CD4-positive, alpha-beta T cell (primary cell): ENCODE measurements around the gene MIOX. TPM values are rescaled to one million over a fixed set of nuclear protein-coding genes. Genes with fewer than 3 reads are reported as not detected.

Experiments used
- ATAC-seq: fragments of 200-7000 bp; cut with Tn5 transposase; one replicate; pipeline ENCODE4 v1.10.0; 2022; ENCODE audit warnings: mild to moderate bottlenecking; ENCODE audit not compliant: poor library complexity
- CTCF ChIA-PET: fragments of 350-600 bp; sonication (Branson Sonifier 250); formaldehyde crosslinking; loops from one replicate; lab custom pipeline; 2021; ENCODE audit warnings: antibody characterized with exemption, inconsistent platforms; lab: Charles Lee
- POLR2A ChIA-PET: fragments of 350-600 bp; sonication (Branson Sonifier 250); formaldehyde crosslinking; loops from one replicate; lab custom pipeline; 2021; ENCODE audit warnings: antibody characterized with exemption, inconsistent platforms; lab: Charles Lee
- DNase-seq, 14 experiments: peaks; one replicate each; pipeline ENCODE4 v3.0.0-alpha.2; 2013 to 2020; ENCODE audit warnings: mixed read lengths in 2 of 14
- H3K27ac ChIP-seq, 2 donors: one replicate each; pipeline versions ENCODE4 v1.5.1 to v1.7.0; 2013; ENCODE audit warnings: low read length in 2 of 2, low read depth in 1 of 2, mild to moderate bottlenecking in 1 of 2
- H3K27me3 ChIP-seq, 2 experiments: 1 replicate in 1 of 2; 2 replicates in 1 of 2; pipeline versions ENCODE4 v1.6.1 to v1.7.0; 2013; ENCODE audit warnings: low read length in 2 of 2, control low read depth in 1 of 2, mild to moderate bottlenecking in 1 of 2, moderate library complexity in 1 of 2; ENCODE audit not compliant: insufficient read depth in 2 of 2, control insufficient read depth in 1 of 2
- H3K36me3 ChIP-seq: one replicate; pipeline ENCODE4 v1.6.1; 2013; ENCODE audit warnings: low read length, control low read depth; ENCODE audit not compliant: insufficient read depth
- H3K4me1 ChIP-seq: one replicate; pipeline ENCODE4 v1.6.1; 2013; ENCODE audit warnings: low read length, control low read depth; ENCODE audit not compliant: insufficient read depth
- H3K4me3 ChIP-seq: one replicate; pipeline ENCODE4 v1.5.1; 2013; ENCODE audit warnings: mild to moderate bottlenecking, low read length, moderate library complexity
- H3K9me3 ChIP-seq, 2 experiments: 1 replicate in 1 of 2; 2 replicates in 1 of 2; pipeline versions ENCODE4 v1.6.1 to v1.7.0; 2013; ENCODE audit warnings: low read length in 2 of 2, mild to moderate bottlenecking in 2 of 2, control low read depth in 1 of 2, moderate library complexity in 1 of 2; ENCODE audit not compliant: control insufficient read depth in 1 of 2, insufficient read depth in 1 of 2
- H3K27ac Mint-ChIP-seq: one replicate; pipeline ENCODE4 v1.8.0; 2020; ENCODE audit warnings: mixed read lengths
- H3K27me3 Mint-ChIP-seq: one replicate; pipeline ENCODE4 v1.8.0; 2021; ENCODE audit warnings: mixed read lengths
- H3K36me3 Mint-ChIP-seq: one replicate; pipeline ENCODE4 v1.8.0; 2021; ENCODE audit warnings: low read depth, mixed read lengths
- H3K4me1 Mint-ChIP-seq: one replicate; pipeline ENCODE4 v1.8.0; 2021; ENCODE audit warnings: low read depth, mixed read lengths
- H3K4me3 Mint-ChIP-seq: one replicate; pipeline ENCODE4 v1.8.0; 2020; ENCODE audit warnings: mild to moderate bottlenecking, mixed read lengths
- H3K9me3 Mint-ChIP-seq: one replicate; pipeline ENCODE4 v1.8.0; 2020; ENCODE audit warnings: mixed read lengths
- intact Hi-C, 2 experiments: fragments of 100-400 bp; cut with DNase I in 1 of 2; cut with micrococcal nuclease in 1 of 2; formaldehyde crosslinking; loops; one replicate each; pipeline versions ENCODE4 v1.15.1 to v1.9.0; 2023 to 2025; cut with DNase I, micrococcal nuclease
- total RNA-seq, 174 experiments: library from RNA in 2 of 174; stranded (reverse) in 2 of 174; gene quantifications; one replicate each; pipeline ENCODE4 v1.2.3 and lab custom pipeline; 2021 to 2026
- TF ChIP-seq, protein P1 (sequence below): fragments of 200-600 bp; IDR thresholded peaks from one replicate; pipeline ENCODE4 v1.8.0; 2022; ENCODE audit warnings: antibody characterized with exemption, mild to moderate bottlenecking

Gene MIOX
- total RNA-seq, 2 experiments from 2014 or later: not detected

DNA sequence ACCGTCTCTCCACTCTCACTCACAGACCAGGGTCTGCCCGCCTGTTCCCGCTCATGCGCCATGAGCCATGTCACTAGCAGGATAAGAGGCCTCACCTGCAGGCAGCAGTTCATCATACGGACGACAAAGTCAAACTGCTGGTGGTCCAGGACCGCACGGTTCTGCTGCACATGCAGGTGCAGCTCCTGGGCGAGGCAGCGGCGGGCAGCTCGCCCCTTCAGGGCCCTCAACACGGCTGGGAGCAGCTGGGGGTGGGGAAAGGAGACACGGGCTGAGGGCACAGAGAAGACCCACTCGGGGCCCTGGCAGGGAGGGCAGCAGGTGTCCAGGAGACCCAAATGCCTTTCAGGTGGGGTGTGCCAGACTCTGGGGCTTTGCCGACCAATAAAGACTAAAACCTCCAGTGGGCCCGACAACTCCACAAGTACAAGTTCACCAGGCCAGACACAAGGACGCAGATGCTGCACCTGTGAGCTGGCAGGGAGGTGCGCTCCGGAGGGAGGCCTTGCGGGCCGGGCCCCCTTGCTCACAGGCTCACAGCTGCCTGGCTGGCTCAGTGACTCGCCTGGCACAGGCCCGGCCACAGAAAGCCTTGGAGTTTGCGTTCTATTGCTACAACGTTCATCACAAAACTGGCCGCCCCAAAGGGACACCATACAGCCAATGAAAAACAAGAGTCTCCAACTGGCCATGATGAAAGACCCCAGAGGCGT is 23.3 kb upstream of the MIOX start:
- no peak for ATAC-seq
- no peaks in the 10 kb centered on the region for H3K27me3 ChIP-seq
- ChIA-PET CTCF (no interaction called here), POLR2A (interaction anchor here (1.1 kb wide), 1 partner anchor 12 kb away, joined by 3 read pairs; no protein-coding TSS in a partner anchor)
- intact Hi-C loops: no loop called here
- Mint-ChIP-seq H3K27ac (no peak overlapping the region), H3K36me3 (peaks cover 69% of the 10 kb centered on the region), H3K27me3 (no peaks in the 10 kb centered on the region), H3K4me1 (peaks cover 6% of the 10 kb centered on the region), H3K9me3 (no peaks in the 10 kb centered on the region), H3K4me3 (no peak overlapping the region)
- no peaks in the 10 kb centered on the region for H3K9me3 ChIP-seq
- peaks cover 99% of the 10 kb centered on the region for H3K36me3 ChIP-seq
- peak overlapping the region in 1 of 2 donors; percentile 25 for H3K27ac ChIP-seq
- peaks cover 13% of the 10 kb centered on the region for H3K4me1 ChIP-seq
- TF ChIP-seq, protein P1, sequence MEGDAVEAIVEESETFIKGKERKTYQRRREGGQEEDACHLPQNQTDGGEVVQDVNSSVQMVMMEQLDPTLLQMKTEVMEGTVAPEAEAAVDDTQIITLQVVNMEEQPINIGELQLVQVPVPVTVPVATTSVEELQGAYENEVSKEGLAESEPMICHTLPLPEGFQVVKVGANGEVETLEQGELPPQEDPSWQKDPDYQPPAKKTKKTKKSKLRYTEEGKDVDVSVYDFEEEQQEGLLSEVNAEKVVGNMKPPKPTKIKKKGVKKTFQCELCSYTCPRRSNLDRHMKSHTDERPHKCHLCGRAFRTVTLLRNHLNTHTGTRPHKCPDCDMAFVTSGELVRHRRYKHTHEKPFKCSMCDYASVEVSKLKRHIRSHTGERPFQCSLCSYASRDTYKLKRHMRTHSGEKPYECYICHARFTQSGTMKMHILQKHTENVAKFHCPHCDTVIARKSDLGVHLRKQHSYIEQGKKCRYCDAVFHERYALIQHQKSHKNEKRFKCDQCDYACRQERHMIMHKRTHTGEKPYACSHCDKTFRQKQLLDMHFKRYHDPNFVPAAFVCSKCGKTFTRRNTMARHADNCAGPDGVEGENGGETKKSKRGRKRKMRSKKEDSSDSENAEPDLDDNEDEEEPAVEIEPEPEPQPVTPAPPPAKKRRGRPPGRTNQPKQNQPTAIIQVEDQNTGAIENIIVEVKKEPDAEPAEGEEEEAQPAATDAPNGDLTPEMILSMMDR: no peak
- no peak overlapping the region for H3K4me3 ChIP-seq
- DNase-seq: no peak

DNA sequence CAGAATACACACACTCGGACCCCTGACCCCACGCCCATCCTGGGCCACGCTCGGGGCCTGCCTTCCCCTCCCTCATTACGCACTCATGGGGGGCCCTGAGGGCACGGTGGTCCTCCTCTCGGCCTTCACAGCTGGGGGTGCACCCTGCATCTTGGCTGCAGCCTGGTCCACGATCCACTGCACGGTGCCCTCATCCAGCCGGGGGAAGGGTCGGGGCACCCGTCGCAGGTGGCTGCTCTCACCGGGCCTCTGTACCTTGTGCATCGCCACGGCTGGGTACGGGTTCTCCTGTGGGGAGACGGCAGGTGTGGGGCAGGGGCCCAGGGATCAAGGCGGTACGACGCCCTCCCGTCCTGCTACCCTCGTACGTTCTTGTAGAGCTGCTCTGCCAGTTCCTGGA is 22.2 kb upstream of the MIOX start:
- Mint-ChIP-seq H3K4me1 (peaks cover 17% of the 10 kb centered on the region), H3K36me3 (peaks cover 69% of the 10 kb centered on the region), H3K9me3 (no peaks in the 10 kb centered on the region), H3K27me3 (no peaks in the 10 kb centered on the region), H3K27ac (no peak overlapping the region), H3K4me3 (no peak overlapping the region)
- Histone ChIP-seq H3K9me3 (no peaks in the 10 kb centered on the region), H3K4me3 (no peak overlapping the region), H3K4me1 (peaks cover 24% of the 10 kb centered on the region), H3K27ac (peak overlapping the region in 1 of 2 donors; percentile 29), H3K27me3 (no peaks in the 10 kb centered on the region), H3K36me3 (peaks cover 89% of the 10 kb centered on the region)
- intact Hi-C loops: no loop called here
- ATAC-seq (no peak), DNase-seq (no peak)
- ChIA-PET CTCF (no interaction called here), POLR2A (no interaction called here)
- TF ChIP-seq, protein P1: no peak

DNA sequence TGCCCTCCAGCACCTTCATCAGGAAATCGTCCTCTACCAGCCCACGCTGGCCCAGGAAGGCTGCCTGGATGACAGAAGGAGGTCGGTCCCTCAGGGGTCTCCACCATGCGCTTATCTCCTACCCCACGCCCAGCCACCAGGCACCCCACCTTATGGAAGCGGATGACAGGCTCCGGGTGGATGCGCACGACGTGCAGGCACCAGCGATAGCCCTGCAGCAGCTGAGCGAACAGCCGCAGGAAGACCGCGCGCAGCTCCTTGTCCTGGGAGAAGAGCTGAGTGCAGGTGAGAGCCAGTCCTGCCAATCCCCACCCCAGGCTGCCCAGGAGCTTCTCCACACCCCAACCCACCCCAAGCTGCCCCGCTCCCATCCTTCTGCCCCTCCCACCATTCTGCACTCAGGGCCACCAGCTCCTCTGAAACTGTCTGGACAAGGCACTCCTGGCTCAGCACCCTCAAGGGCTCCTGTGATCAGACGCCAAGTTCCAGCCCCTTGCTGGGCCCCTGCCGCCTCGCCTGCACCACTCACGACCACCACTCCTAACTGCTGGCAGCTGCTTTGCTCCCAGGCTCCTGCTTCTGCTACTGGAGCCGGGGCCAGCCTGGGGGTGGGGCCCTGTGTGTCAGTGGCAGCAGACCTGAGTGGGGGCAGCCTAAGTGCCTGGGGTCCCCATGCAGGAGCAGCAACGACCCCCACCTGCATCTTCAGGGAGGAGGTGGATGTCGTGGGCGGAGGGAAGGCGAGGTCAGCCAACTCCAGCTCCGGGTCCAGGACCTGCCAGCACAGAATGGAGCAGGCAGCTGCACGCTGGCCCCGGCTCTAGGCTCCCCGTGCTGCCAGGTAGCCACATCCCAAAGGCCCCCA is 21.4 kb upstream of the MIOX start:
- H3K27ac ChIP-seq: no peak overlapping the region
- peaks cover 25% of the 10 kb centered on the region for H3K4me1 Mint-ChIP-seq
- TF ChIP-seq, protein P1: no peak
- no peaks in the 10 kb centered on the region for H3K9me3 ChIP-seq
- no peak overlapping the region for H3K27ac Mint-ChIP-seq
- peaks cover 75% of the 10 kb centered on the region for H3K36me3 Mint-ChIP-seq
- peaks cover 80% of the 10 kb centered on the region for H3K36me3 ChIP-seq
- H3K4me1 ChIP-seq: peaks cover 33% of the 10 kb centered on the region
- no peak overlapping the region for H3K4me3 ChIP-seq
- ChIA-PET POLR2A (no interaction called here), CTCF (no interaction called here)
- no peak overlapping the region for H3K4me3 Mint-ChIP-seq
- DNase-seq: no peak
- no peaks in the 10 kb centered on the region for H3K27me3 ChIP-seq
- H3K27me3 Mint-ChIP-seq: no peaks in the 10 kb centered on the region
- ATAC-seq: no peak
- no peaks in the 10 kb centered on the region for H3K9me3 Mint-ChIP-seq
- intact Hi-C loops: no loop called here
